Choroid plexus epithelial cell (primary cell): ENCODE measurements around the gene MTO1.

Experiments
- DNase-seq: peaks from one replicate; pipeline ENCODE4 v3.0.0-alpha.2; 2010; ENCODE audit warnings: low read depth
- H3K4me3 ChIP-seq: 2 replicates; pipeline ENCODE4 v1.5.1; 2011; ENCODE audit warnings: low read depth, mild to moderate bottlenecking, control low read depth, low read length, moderate library complexity
- TF ChIP-seq, protein P1 (sequence below): conservative IDR thresholded peaks from 2 replicates; pipeline ENCODE4 v1.5.1; 2011; ENCODE audit warnings: low read depth, mild to moderate bottlenecking, control low read depth, inconsistent platforms, low read length, moderate library complexity

MTO1 gene

DNA sequence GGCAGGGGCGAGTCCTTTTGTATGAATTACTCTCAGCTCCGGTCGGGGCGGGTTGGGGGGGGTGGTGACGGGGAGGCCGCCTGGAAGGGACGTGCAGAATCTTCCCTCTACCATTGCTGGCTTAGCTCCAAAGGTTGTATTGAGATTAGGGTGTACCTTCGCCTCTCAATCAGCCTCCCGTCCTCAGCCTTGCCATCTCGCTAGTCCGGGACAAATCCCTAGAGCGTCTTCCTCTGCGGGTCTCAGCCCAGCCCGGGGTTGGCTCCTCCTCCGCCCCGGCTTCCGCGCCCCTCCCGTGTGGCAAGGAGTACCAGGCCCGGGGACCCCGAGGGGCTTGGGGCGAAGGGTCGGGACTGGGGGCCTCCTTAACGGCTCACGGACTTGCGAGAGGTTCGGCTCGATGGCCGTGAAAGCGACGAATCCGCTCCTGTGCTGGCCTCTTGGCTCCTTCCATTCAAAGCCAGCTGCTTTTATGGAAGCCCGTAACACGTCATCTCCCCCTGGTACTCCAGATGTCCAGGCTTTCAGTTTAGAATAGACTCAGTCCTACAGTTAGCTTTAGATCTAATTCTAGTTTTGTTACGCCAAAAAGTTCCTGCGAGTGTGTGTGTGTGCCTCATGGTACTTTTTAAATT lies 59.9 kb downstream of the MTO1 start:
- TF ChIP-seq, protein P1, sequence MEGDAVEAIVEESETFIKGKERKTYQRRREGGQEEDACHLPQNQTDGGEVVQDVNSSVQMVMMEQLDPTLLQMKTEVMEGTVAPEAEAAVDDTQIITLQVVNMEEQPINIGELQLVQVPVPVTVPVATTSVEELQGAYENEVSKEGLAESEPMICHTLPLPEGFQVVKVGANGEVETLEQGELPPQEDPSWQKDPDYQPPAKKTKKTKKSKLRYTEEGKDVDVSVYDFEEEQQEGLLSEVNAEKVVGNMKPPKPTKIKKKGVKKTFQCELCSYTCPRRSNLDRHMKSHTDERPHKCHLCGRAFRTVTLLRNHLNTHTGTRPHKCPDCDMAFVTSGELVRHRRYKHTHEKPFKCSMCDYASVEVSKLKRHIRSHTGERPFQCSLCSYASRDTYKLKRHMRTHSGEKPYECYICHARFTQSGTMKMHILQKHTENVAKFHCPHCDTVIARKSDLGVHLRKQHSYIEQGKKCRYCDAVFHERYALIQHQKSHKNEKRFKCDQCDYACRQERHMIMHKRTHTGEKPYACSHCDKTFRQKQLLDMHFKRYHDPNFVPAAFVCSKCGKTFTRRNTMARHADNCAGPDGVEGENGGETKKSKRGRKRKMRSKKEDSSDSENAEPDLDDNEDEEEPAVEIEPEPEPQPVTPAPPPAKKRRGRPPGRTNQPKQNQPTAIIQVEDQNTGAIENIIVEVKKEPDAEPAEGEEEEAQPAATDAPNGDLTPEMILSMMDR = no peak
- peak; percentile 89 for DNase-seq
- H3K4me3 ChIP-seq = peak overlapping the region; percentile 99

DNA sequence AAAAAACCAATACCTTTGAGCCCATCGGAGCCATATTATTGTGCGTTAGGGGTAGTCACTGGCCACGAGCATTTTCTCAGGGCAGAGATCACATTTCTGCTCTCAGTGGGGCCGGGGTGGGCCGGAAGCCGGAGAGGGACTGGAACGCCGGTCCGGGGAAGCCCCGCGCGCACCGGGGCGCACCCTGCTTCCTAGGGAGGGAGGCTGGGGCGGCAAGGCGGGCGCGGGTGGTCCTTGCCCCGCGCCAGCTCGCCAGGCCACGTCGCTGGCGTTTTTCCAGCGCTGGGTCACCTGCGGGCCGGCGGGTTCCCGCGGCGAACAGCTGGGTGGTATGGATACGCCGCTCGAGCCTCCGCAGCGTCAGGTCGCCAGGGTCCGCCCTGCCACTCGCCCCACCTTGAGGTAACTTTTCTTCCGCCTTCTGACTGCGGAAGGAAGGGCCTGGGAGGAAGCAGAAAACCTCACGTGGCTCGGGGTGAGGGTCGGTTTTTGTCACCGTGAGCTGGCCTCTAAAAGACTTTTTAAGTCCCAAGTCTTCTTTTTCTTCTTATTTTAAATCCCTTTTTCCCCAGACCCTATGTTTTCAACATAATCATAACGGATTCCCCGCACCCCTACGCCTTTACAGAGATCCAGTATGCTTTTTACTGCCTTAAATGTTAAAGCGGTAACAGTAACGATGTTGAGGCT lies 62.0 kb downstream of the MTO1 start:
- peak; percentile 39 for DNase-seq

DNA sequence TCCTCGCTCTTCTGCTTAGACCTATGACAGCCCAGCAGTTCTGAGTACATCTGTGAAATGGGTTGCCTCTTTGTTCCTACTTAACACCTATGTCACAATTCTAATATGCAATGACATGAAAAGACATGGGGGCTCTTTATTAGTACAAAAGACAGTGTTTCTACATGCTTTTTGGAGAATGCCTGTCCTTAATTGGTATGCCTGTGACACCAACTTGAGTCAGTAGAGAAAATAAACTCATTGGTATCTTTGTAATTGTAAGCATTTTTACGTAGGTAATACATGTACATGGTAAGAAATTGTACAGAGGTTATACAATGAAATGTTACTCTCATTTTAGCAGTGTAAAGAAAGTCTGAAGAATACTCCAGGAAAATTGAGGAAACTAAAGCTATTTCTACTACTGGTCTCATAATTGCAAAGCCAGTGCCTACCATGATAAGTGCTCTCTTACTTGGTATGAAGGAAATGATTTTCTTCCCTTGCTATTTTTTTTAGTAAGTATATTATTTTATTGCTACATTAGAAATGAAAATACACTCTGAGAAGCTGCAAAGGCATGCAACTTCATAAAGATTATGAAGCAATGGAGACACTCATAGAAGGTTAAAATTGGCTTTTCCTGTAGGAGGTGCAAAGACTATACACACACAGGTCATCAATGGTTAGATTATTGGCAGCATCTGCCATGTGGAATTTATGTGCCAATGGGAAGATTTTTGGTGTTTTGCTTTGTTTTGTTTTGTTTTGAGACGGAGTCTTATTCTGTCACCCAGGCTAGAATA lies 64.2 kb downstream of the MTO1 start:
- TF ChIP-seq, protein P1 = no peak
- DNase-seq = no peak
- H3K4me3 ChIP-seq = no peak overlapping the region

More for the DNA sequence above, 62.0 kb downstream of the MTO1 start:
- TF ChIP-seq, protein P1 = no peak
- H3K4me3 ChIP-seq = peak overlapping the region; percentile 73

DNA sequence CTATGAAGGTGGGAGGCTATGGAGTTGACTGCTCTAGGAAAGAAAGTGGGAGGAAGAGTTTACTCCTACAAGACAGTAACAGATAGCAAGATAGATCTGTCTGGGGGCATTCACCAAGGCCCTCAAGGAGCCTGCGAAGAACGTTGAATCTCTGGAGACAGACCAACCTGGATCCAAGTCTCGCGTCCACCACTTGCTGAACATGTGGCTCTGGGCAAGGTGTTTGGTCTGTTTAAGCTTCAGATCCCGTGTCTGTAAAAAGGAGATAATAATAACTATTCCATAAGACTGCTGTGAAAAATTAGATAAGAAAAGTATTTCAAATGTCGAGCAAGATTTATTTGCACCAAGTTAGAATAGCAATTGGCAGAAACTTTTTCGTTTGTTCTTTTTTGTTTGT lies 67.4 kb downstream of the MTO1 start:
- no peak for DNase-seq
- no peak overlapping the region for H3K4me3 ChIP-seq
- TF ChIP-seq, protein P1 = no peak

DNA sequence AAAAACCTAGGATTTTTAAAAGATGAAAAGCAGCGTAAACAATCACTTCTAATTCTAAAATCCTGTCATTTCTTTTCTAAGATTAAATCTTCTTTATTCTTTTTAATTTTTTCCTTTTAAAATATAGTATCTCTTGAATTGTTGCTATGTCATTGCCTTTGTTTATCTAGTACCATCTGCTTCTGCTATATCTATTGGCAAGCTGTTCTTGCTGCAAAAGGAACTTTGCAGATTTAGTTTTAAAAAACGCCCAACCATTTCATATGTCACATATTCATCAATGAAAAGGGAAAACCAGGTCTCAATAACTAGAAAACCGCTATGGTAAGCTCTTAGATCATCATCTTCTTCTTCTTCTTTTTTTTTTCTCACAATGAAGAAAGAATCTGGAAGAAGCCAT lies 70.8 kb downstream of the MTO1 start:
- H3K4me3 ChIP-seq = no peak overlapping the region
- no peak for DNase-seq
- TF ChIP-seq, protein P1 = no peak

DNA sequence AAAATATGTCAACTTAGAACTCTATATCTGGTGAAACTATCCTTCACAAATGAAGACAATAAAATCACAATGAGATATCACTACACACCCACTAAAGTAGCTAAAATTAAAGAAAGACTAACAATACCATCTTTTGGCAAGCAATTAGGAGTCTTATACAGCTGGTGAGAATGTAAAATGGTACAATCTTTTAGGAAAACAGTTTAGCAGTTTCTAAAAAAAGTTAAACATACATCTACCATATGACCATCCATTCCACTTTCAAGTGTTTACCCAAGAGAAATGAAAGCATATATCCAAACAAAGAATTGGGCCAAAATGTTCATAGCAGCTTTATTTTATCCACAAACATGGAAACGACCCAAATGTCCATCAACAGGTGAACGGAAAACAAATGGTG lies 73.1 kb downstream of the MTO1 start:
- no peak overlapping the region for H3K4me3 ChIP-seq
- TF ChIP-seq, protein P1 = no peak
- DNase-seq = no peak
